ENCODE measurements around the gene NAA11. TPM values are rescaled to one million over a fixed set of nuclear protein-coding genes. Genes with fewer than 3 reads are reported as not detected.

Gene NAA11
- total RNA-seq, 2 donors from 2014 or later: not detected

- DNase-seq: no peak
- H3K9me3 Mint-ChIP-seq: peaks cover 0 to 1% of the 10 kb centered on the region in 2 donors
- H3K27ac Mint-ChIP-seq: no peak overlapping the region
- no peaks in the 10 kb centered on the region for H3K27me3 Mint-ChIP-seq (ENCODE audit: low read depth)
- no peak overlapping the region for H3K4me3 Mint-ChIP-seq
- no peak for ATAC-seq (replicated peaks in 1 of 2)
- H3K4me1 Mint-ChIP-seq (ENCODE audit: low read depth): no peaks in the 10 kb centered on the region
- no peaks in the 10 kb centered on the region for H3K36me3 Mint-ChIP-seq (ENCODE audit: insufficient read depth in 2 of 2)
Observed at GRCh38 chr4:79334783-79335182, 8.9 kb upstream of the NAA11 start.

DNA sequence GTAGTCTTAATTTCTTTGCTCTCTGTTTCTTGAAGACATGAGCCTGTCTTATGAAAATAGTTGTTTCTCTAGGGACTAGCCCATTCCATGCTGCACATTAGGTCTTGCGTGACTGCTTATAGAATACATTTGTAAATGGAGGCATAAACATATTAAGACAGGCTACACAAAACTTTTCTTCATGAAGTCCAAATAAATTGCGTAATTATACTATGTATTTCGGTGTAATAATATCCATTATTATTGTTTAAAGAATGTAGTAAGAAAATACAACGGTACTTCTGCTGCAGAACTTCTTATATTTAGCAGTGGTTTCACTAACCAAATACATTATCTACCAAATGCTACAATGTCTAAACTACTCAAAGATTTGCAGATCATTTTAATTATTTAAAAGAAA, 8.5 kb upstream of the NAA11 start:
- Mint-ChIP-seq H3K4me3 (no peak overlapping the region), H3K36me3 (ENCODE audit: insufficient read depth in 2 of 2) (no peaks in the 10 kb centered on the region), H3K4me1 (ENCODE audit: low read depth) (no peaks in the 10 kb centered on the region), H3K9me3 (peaks cover 0 to 1% of the 10 kb centered on the region in 2 donors), H3K27me3 (ENCODE audit: low read depth) (no peaks in the 10 kb centered on the region), H3K27ac (no peak overlapping the region)
- DNase-seq (no peak), ATAC-seq (replicated peaks in 1 of 2) (no peak)

GRCh38 chr4:79331126-79331876, 5.4 kb upstream of the NAA11 start:
- no peak overlapping the region for H3K27ac Mint-ChIP-seq
- no peaks in the 10 kb centered on the region for H3K4me1 Mint-ChIP-seq (ENCODE audit: low read depth)
- DNase-seq (no peak), ATAC-seq (replicated peaks in 1 of 2) (no peak)
- no peaks in the 10 kb centered on the region for H3K27me3 Mint-ChIP-seq (ENCODE audit: low read depth)
- no peak overlapping the region for H3K4me3 Mint-ChIP-seq
- H3K36me3 Mint-ChIP-seq (ENCODE audit: insufficient read depth in 2 of 2): no peaks in the 10 kb centered on the region
- no peaks in the 10 kb centered on the region for H3K9me3 Mint-ChIP-seq

DNA sequence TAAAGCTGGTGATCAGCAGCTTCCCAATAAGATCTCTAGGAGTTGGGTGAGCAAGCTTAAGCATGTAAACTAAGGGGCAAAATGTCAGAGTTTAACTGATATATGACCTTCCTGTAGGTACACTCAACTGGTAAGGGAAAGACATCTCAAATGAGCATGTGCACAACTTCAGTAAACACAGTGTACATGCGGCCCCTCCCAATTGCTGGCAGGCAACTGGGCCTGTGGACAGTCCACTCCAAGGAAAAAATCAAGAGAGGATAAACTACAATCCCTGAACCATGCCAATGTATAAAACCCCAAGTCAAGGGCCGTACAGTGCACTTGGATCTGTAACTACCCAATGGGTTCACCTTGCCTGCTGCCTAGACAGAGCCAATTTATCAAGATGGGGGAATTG, 4.9 kb upstream of the NAA11 start:
- ATAC-seq (replicated peaks in 1 of 2) (no peak), DNase-seq (no peak)
- Mint-ChIP-seq H3K27ac (no peak overlapping the region), H3K27me3 (ENCODE audit: low read depth) (no peaks in the 10 kb centered on the region), H3K4me3 (no peak overlapping the region), H3K9me3 (peaks cover 0 to under 1% of the 10 kb centered on the region in 2 donors), H3K36me3 (ENCODE audit: insufficient read depth in 2 of 2) (no peaks in the 10 kb centered on the region), H3K4me1 (ENCODE audit: low read depth) (no peaks in the 10 kb centered on the region)

DNA sequence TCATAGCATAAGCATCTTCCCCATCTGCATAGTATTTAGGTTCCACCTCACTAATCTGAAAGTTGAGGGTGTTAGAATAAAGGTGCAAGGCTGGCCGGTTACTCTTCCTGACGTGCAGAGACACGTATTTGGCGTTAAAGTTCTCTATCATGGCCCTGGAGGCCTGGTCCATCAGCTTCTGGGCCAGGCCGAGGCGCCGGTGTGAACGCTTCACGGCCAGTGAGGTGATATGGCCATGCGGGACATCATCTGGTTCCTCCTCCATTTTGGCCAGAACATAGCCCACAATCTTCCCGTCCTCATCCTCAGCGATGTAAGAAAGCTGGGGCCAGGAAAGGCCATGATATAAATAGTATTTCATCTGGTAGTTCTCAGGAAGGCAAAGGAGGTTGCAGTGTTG, 425 bp downstream of the NAA11 start:
- Mint-ChIP-seq H3K27me3 (ENCODE audit: low read depth) (no peaks in the 10 kb centered on the region), H3K36me3 (ENCODE audit: insufficient read depth in 2 of 2) (no peaks in the 10 kb centered on the region), H3K4me1 (ENCODE audit: low read depth) (no peaks in the 10 kb centered on the region), H3K9me3 (peaks cover 0 to 2% of the 10 kb centered on the region in 2 donors), H3K27ac (no peak overlapping the region), H3K4me3 (no peak overlapping the region)
- DNase-seq (no peak), ATAC-seq (replicated peaks in 1 of 2) (no peak)

GRCh38 chr4:79319975-79320374, 5.9 kb downstream of the NAA11 start:
- no peaks in the 10 kb centered on the region for H3K4me1 Mint-ChIP-seq (ENCODE audit: low read depth)
- DNase-seq (no peak), ATAC-seq (replicated peaks in 1 of 2) (no peak)
- H3K4me3 Mint-ChIP-seq: no peak overlapping the region
- H3K36me3 Mint-ChIP-seq (ENCODE audit: insufficient read depth in 2 of 2): no peaks in the 10 kb centered on the region
- no peak overlapping the region for H3K27ac Mint-ChIP-seq
- H3K27me3 Mint-ChIP-seq (ENCODE audit: low read depth): no peaks in the 10 kb centered on the region
- no peaks in the 10 kb centered on the region for H3K9me3 Mint-ChIP-seq

- Mint-ChIP-seq H3K9me3 (no peaks in the 10 kb centered on the region), H3K27ac (no peak overlapping the region), H3K4me1 (ENCODE audit: low read depth) (no peaks in the 10 kb centered on the region), H3K27me3 (ENCODE audit: low read depth) (no peaks in the 10 kb centered on the region), H3K4me3 (no peak overlapping the region), H3K36me3 (ENCODE audit: insufficient read depth in 2 of 2) (no peaks in the 10 kb centered on the region)
- ATAC-seq (replicated peaks in 1 of 2): no peak
- DNase-seq: no peak
Observed at GRCh38 chr4:79317711-79318110, 8.2 kb downstream of the NAA11 start.

DNA sequence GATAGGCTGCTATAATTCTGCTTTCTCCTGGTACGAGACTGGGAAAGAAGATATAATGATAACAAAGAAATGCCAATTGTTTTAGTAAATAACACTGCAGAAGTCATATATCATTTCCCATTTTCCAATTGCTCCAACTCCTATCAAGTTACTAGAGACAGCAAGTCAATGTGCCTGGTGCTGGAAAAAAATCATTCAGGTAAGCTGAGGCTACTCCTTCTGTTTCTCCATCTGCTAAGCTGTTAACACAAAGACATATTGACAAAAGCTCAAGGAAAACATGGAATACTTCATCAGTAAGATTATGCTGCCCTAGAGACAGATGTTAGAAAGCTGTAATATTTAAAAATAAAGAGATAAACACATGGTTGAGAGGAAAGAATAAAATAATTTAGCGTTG, 10.0 kb downstream of the NAA11 start:
- no peak for ATAC-seq (replicated peaks in 1 of 2)
- Mint-ChIP-seq H3K36me3 (ENCODE audit: insufficient read depth in 2 of 2) (no peaks in the 10 kb centered on the region), H3K27ac (no peak overlapping the region)

GRCh38 chr4:79311279-79311678, 14.6 kb downstream of the NAA11 start:
- Mint-ChIP-seq H3K4me3 (no peak overlapping the region), H3K9me3 (no peaks in the 10 kb centered on the region), H3K36me3 (ENCODE audit: insufficient read depth in 2 of 2) (no peaks in the 10 kb centered on the region), H3K27me3 (ENCODE audit: low read depth) (no peaks in the 10 kb centered on the region), H3K4me1 (ENCODE audit: low read depth) (no peaks in the 10 kb centered on the region), H3K27ac (no peak overlapping the region)
- ATAC-seq (replicated peaks in 1 of 2): no peak
- DNase-seq: no peak

More for the DNA sequence above, 10.0 kb downstream of the NAA11 start:
- no peak for DNase-seq
- H3K4me3 Mint-ChIP-seq: no peak overlapping the region
- no peaks in the 10 kb centered on the region for H3K9me3 Mint-ChIP-seq
- H3K27me3 Mint-ChIP-seq (ENCODE audit: low read depth): no peaks in the 10 kb centered on the region
- no peaks in the 10 kb centered on the region for H3K4me1 Mint-ChIP-seq (ENCODE audit: low read depth)

- no peaks in the 10 kb centered on the region for H3K9me3 Mint-ChIP-seq
- no peak for ATAC-seq (replicated peaks in 1 of 2)
- H3K4me1 Mint-ChIP-seq (ENCODE audit: low read depth): no peaks in the 10 kb centered on the region
Observed at GRCh38 chr4:79308971-79309370, 16.9 kb downstream of the NAA11 start.

DNA sequence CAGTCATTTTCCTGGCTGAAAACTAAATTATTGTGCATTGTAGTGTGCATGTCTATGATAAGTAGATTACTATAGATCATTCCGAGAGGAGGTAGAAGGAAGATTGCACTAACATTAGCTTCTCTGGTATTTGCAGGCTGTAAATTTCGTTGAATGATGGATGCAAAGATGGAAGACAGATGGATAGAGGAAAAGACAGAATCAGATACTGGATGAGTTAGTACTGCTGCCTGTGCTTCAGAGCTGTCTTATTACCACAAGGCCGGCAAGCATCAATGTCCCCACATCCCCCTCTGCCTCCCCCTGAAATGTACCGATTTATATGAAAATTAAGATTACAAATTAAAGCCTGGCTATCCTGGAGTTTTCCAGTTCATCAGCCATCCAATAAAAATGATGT, 17.7 kb downstream of the NAA11 start:
- no peak for ATAC-seq (replicated peaks in 1 of 2)
- Mint-ChIP-seq H3K4me3 (no peak overlapping the region), H3K9me3 (no peaks in the 10 kb centered on the region), H3K4me1 (ENCODE audit: low read depth) (no peaks in the 10 kb centered on the region), H3K27ac (no peak overlapping the region), H3K27me3 (ENCODE audit: low read depth) (no peaks in the 10 kb centered on the region), H3K36me3 (ENCODE audit: insufficient read depth in 2 of 2) (no peaks in the 10 kb centered on the region)
- no peak for DNase-seq

More at GRCh38 chr4:79308971-79309370, 16.9 kb downstream of the NAA11 start:
- no peaks in the 10 kb centered on the region for H3K27me3 Mint-ChIP-seq (ENCODE audit: low read depth)
- H3K27ac Mint-ChIP-seq: no peak overlapping the region
- H3K4me3 Mint-ChIP-seq: no peak overlapping the region
- no peaks in the 10 kb centered on the region for H3K36me3 Mint-ChIP-seq (ENCODE audit: insufficient read depth in 2 of 2)
- DNase-seq: no peak

DNA sequence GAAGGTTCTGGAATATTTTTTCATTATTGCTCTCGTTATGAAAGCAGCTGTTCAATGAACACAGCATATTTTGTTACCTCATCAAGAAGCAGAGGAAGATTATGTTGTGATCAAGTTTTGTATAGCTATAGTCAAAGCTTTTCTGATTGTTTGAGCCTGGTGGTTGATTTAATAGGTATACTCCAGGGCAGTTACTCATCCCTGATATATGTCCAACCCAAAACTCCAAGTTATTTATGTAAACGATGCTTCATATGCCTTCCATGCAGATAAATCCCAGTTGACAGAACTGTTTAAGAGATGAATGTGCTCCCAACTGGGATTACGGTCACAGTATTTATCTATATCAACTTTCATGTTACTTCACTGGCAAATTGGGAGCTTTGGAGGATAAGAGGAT, 19.1 kb downstream of the NAA11 start:
- no peaks in the 10 kb centered on the region for H3K27me3 Mint-ChIP-seq (ENCODE audit: low read depth)
- no peaks in the 10 kb centered on the region for H3K9me3 Mint-ChIP-seq
- H3K4me1 Mint-ChIP-seq (ENCODE audit: low read depth): no peaks in the 10 kb centered on the region
- H3K36me3 Mint-ChIP-seq (ENCODE audit: insufficient read depth in 2 of 2): no peaks in the 10 kb centered on the region
- H3K27ac Mint-ChIP-seq: no peak overlapping the region
- no peak for ATAC-seq (replicated peaks in 1 of 2)
- DNase-seq: no peak
- H3K4me3 Mint-ChIP-seq: no peak overlapping the region

DNA sequence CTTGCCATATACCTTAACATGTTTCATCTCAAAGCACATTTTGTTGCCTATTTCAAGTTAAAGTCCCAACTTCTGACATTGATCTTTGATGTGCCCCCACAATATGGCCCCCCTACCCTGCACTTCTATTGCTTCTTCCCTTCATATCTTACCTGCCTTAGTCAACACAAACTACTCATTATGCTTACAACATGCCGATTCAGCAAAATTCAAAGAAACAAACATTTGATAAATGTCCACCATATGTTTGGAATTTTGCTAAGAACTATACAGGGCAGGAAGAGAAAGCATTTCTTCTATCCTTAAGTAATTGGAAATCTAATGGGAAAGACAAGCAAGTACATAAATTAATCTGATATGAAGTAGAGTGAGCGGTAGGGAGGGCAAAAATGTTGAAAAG, 25.6 kb downstream of the NAA11 start:
- no peaks in the 10 kb centered on the region for H3K4me1 Mint-ChIP-seq (ENCODE audit: low read depth)
- H3K9me3 Mint-ChIP-seq: no peaks in the 10 kb centered on the region
- H3K4me3 Mint-ChIP-seq: no peak overlapping the region
- H3K27ac Mint-ChIP-seq: no peak overlapping the region
- DNase-seq (no peak), ATAC-seq (replicated peaks in 1 of 2) (no peak)
- H3K27me3 Mint-ChIP-seq (ENCODE audit: low read depth): no peaks in the 10 kb centered on the region
- H3K36me3 Mint-ChIP-seq (ENCODE audit: insufficient read depth in 2 of 2): no peaks in the 10 kb centered on the region

DNA sequence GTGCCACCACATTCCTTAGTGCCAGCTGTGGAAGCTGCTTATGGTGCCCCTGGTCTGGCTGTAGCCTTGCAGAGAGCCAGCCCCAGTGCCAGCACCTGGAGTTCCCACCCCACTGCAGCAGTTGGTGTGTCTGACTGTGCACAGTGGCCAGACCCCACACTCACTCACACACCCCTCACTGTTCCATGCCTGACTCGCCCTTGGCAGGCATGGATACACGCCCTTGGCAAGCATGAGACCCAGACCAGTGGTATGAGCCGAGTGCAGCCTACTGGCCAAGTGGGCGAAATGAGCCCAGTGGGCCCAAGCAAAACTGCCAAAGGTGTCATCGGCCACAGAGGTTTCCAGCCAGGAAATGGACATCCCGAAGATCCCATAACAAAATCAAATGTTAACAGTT, 27.4 kb downstream of the NAA11 start:
- DNase-seq (no peak), ATAC-seq (replicated peaks in 1 of 2) (no peak)
- Mint-ChIP-seq H3K4me3 (no peak overlapping the region), H3K4me1 (ENCODE audit: low read depth) (no peaks in the 10 kb centered on the region), H3K36me3 (ENCODE audit: insufficient read depth in 2 of 2) (no peaks in the 10 kb centered on the region), H3K9me3 (no peaks in the 10 kb centered on the region), H3K27me3 (ENCODE audit: low read depth) (no peaks in the 10 kb centered on the region), H3K27ac (no peak overlapping the region)

All from activated T-cell treated with anti-CD3 and anti-CD28 coated beads, Interleukin-2, amount 50 U/mL, for 72 hours (primary cell).